BJ (cell line): ENCODE data around the gene RBM26. TPM values are rescaled to one million over a fixed set of nuclear protein-coding genes. Genes with fewer than 3 reads are reported as not detected.
A peak's percentile ranks its signal among the peaks of the same experiment; 100 is the strongest.

Experiments
- CTCF ChIA-PET: fragments of 350-600 bp; formaldehyde crosslinking; extraction: SDS; loops from one replicate; lab custom pipeline; 2021; ENCODE audit warnings: antibody characterized with exemption, inconsistent platforms; lab: Yijun Ruan, JAX
- POLR2A ChIA-PET: fragments of 300-600 bp; sonication (Branson Sonifier 250); formaldehyde crosslinking; extraction: SDS; loops from one replicate; lab custom pipeline; 2021; ENCODE audit warnings: antibody characterized with exemption; lab: Charles Lee
- DNase-seq: peaks from one replicate; pipeline ENCODE4 v3.0.0-alpha.2; 2011; ENCODE audit warnings: low read depth
- H3K27me3 ChIP-seq: 2 replicates; pipeline ENCODE4 v1.6.0; 2011; ENCODE audit warnings: low read length; ENCODE audit not compliant: control insufficient read depth, insufficient read depth
- H3K36me3 ChIP-seq: 2 replicates; pipeline ENCODE4 v1.5.1; 2011; ENCODE audit warnings: low read length; ENCODE audit not compliant: control insufficient read depth, insufficient read depth
- H3K4me3 ChIP-seq: 2 replicates; pipeline ENCODE4 v1.5.1; 2011; ENCODE audit warnings: low read depth, mild to moderate bottlenecking, control low read depth, low read length
- polyA plus RNA-seq: library from polyadenylated mRNA; depleted of rRNA; stranded (reverse); fragments of >200 nt; gene quantifications from 2 replicates; pipeline ENCODE4 v1.2.3, GENCODE V29; 2011
- TF ChIP-seq, protein P1 (sequence below): IDR thresholded peaks from 2 replicates; pipeline ENCODE4 v1.5.1; 2011; ENCODE audit warnings: low read depth, mild to moderate bottlenecking, control low read depth, inconsistent platforms, low read length, moderate library complexity; ENCODE audit not compliant: insufficient read depth

The RBM26 gene
- polyA plus RNA-seq, 1 experiment, result 7.9 TPM

DNA sequence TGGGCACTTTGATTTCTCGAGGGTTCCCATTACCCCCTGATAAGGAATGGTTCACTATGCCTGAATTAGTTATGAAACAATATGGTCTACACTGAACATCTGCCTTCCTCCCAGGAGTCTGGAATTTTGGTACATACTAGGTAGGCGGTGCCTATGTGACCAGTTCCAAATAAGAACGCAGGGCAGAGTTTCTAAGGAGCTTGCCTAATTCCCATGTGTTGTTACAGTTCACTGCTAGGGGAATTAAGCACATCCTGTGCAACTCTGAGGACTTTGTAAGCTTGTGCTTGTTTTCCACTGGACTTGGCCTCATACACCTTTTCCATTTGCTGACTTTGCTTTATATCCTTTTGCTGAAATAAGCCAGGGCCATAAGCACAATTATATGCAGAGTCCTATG lies 29.2 kb downstream of the RBM26 start:
- no peak overlapping the region for H3K4me3 ChIP-seq
- no peak for DNase-seq
- H3K36me3 ChIP-seq, result peaks cover 3% of the 10 kb centered on the region
- ChIA-PET CTCF (no interaction called here), POLR2A (no interaction called here)
- H3K27me3 ChIP-seq, result no peaks in the 10 kb centered on the region
- TF ChIP-seq, protein P1, sequence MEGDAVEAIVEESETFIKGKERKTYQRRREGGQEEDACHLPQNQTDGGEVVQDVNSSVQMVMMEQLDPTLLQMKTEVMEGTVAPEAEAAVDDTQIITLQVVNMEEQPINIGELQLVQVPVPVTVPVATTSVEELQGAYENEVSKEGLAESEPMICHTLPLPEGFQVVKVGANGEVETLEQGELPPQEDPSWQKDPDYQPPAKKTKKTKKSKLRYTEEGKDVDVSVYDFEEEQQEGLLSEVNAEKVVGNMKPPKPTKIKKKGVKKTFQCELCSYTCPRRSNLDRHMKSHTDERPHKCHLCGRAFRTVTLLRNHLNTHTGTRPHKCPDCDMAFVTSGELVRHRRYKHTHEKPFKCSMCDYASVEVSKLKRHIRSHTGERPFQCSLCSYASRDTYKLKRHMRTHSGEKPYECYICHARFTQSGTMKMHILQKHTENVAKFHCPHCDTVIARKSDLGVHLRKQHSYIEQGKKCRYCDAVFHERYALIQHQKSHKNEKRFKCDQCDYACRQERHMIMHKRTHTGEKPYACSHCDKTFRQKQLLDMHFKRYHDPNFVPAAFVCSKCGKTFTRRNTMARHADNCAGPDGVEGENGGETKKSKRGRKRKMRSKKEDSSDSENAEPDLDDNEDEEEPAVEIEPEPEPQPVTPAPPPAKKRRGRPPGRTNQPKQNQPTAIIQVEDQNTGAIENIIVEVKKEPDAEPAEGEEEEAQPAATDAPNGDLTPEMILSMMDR, result no peak

DNA sequence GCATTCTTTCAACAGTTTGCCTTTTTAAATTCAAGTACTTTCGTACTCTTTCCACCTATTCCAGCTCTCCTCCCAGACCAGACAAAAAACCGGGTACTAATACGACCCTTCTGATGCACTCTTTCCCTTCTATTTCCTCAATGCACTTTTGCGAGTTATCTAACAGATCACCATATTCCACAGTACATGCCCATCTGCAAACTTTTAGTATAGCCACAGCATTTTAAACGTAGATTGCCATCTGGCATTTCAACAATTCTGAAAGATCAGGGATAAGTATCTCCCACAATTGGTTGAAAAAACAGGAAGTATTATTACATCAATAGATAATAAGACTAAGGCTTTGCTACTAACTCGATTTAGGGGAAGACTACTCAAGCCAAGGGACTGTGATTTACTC lies 31.5 kb downstream of the RBM26 start:
- POLR2A ChIA-PET, result no interaction called here
- no peak for DNase-seq
- TF ChIP-seq, protein P1, result no peak
- peaks cover 4% of the 10 kb centered on the region for H3K36me3 ChIP-seq
- no peak overlapping the region for H3K4me3 ChIP-seq
- CTCF ChIA-PET, result interaction anchor here (1.4 kb wide), 1 partner anchor 17 kb away, joined by 4 read pairs; no protein-coding TSS in a partner anchor
- H3K27me3 ChIP-seq, result no peaks in the 10 kb centered on the region

DNA sequence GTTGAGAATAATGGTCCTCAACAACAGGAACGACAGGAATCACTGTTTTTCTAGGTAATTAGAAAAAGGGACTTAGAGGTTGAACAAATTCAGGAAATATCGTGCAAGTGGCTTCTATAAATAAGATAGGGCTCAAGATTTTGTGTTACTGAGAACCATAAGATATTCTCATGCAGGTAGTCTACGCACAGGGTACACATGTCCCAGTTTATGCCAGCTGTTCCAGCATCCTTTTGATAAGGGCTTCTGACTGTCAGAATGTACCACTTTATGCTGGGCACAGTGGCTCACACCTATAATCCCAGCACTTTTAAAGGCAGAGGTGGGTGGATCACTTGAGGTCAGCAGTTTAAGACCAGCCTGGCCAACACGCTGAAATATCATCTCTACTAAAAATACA lies 32.1 kb downstream of the RBM26 start:
- Histone ChIP-seq H3K36me3 (peaks cover 4% of the 10 kb centered on the region), H3K4me3 (no peak overlapping the region), H3K27me3 (no peaks in the 10 kb centered on the region)
- CTCF ChIA-PET, result interaction anchor here (1.4 kb wide), 1 partner anchor 18 kb away, joined by 4 read pairs; no protein-coding TSS in a partner anchor
- no peak for DNase-seq
- TF ChIP-seq, protein P1, result no peak
- POLR2A ChIA-PET, result no interaction called here

DNA sequence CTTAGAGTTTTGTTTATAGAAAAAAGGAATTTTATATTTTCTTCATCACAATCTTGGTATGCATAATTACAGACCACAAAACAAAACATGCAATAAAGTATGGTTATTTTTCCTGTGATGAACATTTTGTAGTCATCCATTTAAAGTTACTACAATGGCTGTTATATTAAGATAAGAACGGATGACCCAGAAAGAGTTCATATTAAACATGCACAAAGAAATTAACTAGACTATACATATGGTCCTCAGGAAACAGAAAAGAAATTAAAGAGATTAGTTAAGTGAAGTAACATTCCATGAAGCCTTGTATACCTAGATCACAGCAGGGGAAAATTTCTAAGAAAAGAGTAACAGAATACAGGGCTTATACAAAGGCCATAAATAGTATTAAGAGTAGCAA lies 36.8 kb downstream of the RBM26 start:
- peak; percentile 4 for DNase-seq
- ChIA-PET CTCF (no interaction called here), POLR2A (no interaction called here)
- TF ChIP-seq, protein P1, result no peak
- Histone ChIP-seq H3K36me3 (peaks cover 8% of the 10 kb centered on the region), H3K27me3 (no peaks in the 10 kb centered on the region), H3K4me3 (no peak overlapping the region)

DNA sequence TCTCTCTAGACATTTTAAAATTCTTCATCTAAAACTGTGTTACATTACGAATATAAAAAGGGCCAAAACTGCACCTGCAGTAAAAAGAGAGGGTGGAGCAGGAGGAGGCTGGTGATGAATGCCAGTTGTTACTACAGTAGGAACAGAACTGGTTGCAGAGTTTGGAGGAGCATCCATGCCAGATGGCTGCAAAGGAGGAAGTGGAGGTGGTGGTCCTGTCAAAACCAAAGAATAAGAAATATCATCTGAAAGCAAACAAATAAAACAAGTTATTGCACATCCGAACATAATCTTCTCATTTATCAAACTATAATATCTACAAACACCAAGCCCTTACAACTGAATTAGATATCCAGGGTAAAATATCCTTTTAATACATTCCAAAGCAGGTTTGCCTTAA lies 40.1 kb downstream of the RBM26 start:
- POLR2A ChIA-PET, result no interaction called here
- CTCF ChIA-PET, result interaction anchor here (0.8 kb wide), 1 partner anchor 18 kb away, joined by 3 read pairs; no protein-coding TSS in a partner anchor
- H3K4me3 ChIP-seq, result no peak overlapping the region

More for the DNA sequence above, 40.1 kb downstream of the RBM26 start:
- H3K36me3 ChIP-seq, result peaks cover 8% of the 10 kb centered on the region
- TF ChIP-seq, protein P1, result no peak
- DNase-seq, result no peak
- H3K27me3 ChIP-seq, result no peaks in the 10 kb centered on the region
